HEK293 (cell line): Measurements from ENCODE around the gene BOC.

ENCODE experiments used
- CTCF ChIP-seq: fragments of 450-650 bp; formaldehyde crosslinking; IDR thresholded peaks from 2 replicates; pipeline ENCODE4 v1.5.1; 2016; ENCODE audit warnings: missing biosample characterization, missing genetic modification characterization
- GLI4 ChIP-seq: fragments of 450-650 bp; formaldehyde crosslinking; IDR thresholded peaks from 2 replicates; pipeline ENCODE4 v1.5.1; 2016; ENCODE audit warnings: missing biosample characterization, missing genetic modification characterization
- MZF1 ChIP-seq: fragments of 450-650 bp; formaldehyde crosslinking; IDR thresholded peaks from 2 replicates; pipeline ENCODE4 v1.5.1; 2017; ENCODE audit warnings: missing biosample characterization, missing genetic modification characterization, borderline replicate concordance
- TCF7L2 ChIP-seq: IDR thresholded peaks from 2 replicates; pipeline ENCODE4 v1.6.1; 2011; ENCODE audit warnings: low read depth, mild to moderate bottlenecking, inconsistent platforms, low read length, moderate library complexity, borderline replicate concordance
- YY1 ChIP-seq: fragments of 450-650 bp; formaldehyde crosslinking; IDR thresholded peaks from 2 replicates; pipeline ENCODE4 v1.5.1; 2018; ENCODE audit warnings: missing biosample characterization, missing genetic modification characterization
- ZBTB20 ChIP-seq: fragments of 450-650 bp; formaldehyde crosslinking; IDR thresholded peaks from 2 replicates; pipeline ENCODE4 v1.5.1; 2016; ENCODE audit warnings: missing biosample characterization, missing genetic modification characterization
- ZBTB26 ChIP-seq: fragments of 450-650 bp; formaldehyde crosslinking; optimal IDR thresholded peaks from 2 replicates; pipeline ENCODE3; 2016; ENCODE audit warnings: missing biosample characterization, mild to moderate bottlenecking, missing genetic modification characterization
- ZNF324 ChIP-seq: fragments of 450-650 bp; formaldehyde crosslinking; IDR thresholded peaks from 2 replicates; pipeline ENCODE4 v1.5.1; 2016; ENCODE audit warnings: missing biosample characterization, missing genetic modification characterization
- ZNF391 ChIP-seq: fragments of 450-650 bp; formaldehyde crosslinking; IDR thresholded peaks from 2 replicates; pipeline ENCODE4 v1.5.1; 2016; ENCODE audit warnings: low read depth, missing biosample characterization, missing genetic modification characterization, borderline replicate concordance
- ZNF530 ChIP-seq: fragments of 450-650 bp; formaldehyde crosslinking; IDR thresholded peaks from 2 replicates; pipeline ENCODE4 v1.5.1; 2016; ENCODE audit warnings: low read depth, missing biosample characterization, missing genetic modification characterization
- TF ChIP-seq, protein P1 (sequence below): fragments of 450-650 bp; formaldehyde crosslinking; IDR thresholded peaks from 2 replicates; pipeline ENCODE4 v1.5.1; 2016; ENCODE audit warnings: missing biosample characterization, missing genetic modification characterization
- TF ChIP-seq, protein P2 (sequence below): fragments of 450-650 bp; formaldehyde crosslinking; IDR thresholded peaks from 2 replicates; pipeline ENCODE4 v1.5.1; 2016; ENCODE audit warnings: missing biosample characterization, missing genetic modification characterization, low read depth

- TF ChIP-seq TCF7L2 (no peak), ZNF391 (tag by site-specific recombination) (no peak), YY1 (tag by site-specific recombination) (no peak), CTCF (no peak), ZBTB20 (no peak), MZF1 (tag by site-specific recombination) (no peak), ZBTB26 (tag by site-specific recombination) (no peak), ZNF324 (tag by site-specific recombination) (no peak), GLI4 (tag by site-specific recombination) (no peak), ZNF530 (no peak)
- TF ChIP-seq, protein P1, sequence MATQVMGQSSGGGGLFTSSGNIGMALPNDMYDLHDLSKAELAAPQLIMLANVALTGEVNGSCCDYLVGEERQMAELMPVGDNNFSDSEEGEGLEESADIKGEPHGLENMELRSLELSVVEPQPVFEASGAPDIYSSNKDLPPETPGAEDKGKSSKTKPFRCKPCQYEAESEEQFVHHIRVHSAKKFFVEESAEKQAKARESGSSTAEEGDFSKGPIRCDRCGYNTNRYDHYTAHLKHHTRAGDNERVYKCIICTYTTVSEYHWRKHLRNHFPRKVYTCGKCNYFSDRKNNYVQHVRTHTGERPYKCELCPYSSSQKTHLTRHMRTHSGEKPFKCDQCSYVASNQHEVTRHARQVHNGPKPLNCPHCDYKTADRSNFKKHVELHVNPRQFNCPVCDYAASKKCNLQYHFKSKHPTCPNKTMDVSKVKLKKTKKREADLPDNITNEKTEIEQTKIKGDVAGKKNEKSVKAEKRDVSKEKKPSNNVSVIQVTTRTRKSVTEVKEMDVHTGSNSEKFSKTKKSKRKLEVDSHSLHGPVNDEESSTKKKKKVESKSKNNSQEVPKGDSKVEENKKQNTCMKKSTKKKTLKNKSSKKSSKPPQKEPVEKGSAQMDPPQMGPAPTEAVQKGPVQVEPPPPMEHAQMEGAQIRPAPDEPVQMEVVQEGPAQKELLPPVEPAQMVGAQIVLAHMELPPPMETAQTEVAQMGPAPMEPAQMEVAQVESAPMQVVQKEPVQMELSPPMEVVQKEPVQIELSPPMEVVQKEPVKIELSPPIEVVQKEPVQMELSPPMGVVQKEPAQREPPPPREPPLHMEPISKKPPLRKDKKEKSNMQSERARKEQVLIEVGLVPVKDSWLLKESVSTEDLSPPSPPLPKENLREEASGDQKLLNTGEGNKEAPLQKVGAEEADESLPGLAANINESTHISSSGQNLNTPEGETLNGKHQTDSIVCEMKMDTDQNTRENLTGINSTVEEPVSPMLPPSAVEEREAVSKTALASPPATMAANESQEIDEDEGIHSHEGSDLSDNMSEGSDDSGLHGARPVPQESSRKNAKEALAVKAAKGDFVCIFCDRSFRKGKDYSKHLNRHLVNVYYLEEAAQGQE: no peak
- TF ChIP-seq, protein P2, sequence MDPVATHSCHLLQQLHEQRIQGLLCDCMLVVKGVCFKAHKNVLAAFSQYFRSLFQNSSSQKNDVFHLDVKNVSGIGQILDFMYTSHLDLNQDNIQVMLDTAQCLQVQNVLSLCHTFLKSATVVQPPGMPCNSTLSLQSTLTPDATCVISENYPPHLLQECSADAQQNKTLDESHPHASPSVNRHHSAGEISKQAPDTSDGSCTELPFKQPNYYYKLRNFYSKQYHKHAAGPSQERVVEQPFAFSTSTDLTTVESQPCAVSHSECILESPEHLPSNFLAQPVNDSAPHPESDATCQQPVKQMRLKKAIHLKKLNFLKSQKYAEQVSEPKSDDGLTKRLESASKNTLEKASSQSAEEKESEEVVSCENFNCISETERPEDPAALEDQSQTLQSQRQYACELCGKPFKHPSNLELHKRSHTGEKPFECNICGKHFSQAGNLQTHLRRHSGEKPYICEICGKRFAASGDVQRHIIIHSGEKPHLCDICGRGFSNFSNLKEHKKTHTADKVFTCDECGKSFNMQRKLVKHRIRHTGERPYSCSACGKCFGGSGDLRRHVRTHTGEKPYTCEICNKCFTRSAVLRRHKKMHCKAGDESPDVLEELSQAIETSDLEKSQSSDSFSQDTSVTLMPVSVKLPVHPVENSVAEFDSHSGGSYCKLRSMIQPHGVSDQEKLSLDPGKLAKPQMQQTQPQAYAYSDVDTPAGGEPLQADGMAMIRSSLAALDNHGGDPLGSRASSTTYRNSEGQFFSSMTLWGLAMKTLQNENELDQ (tag by site-specific recombination): no peak
These were observed 22.7 kb downstream of the BOC start for GRCh38 chr3:113234028-113234427.
